Gastroesophageal sphincter (tissue), 3 donors: ENCODE measurements around the gene CLDN11.

ENCODE experiments used
- EP300 ChIP-seq: sonication (generic); formaldehyde crosslinking; IDR thresholded peaks from one replicate; pipeline ENCODE4 v1.6.1; 2017; ENCODE audit warnings: antibody characterized with exemption, mild to moderate bottlenecking
- POLR2A ChIP-seq, 2 donors: fragments of 450-650 bp; IDR thresholded peaks; one replicate each; pipeline ENCODE4 v1.6.1; 2017; ENCODE audit warnings: antibody characterized with exemption in 2 of 2, mild to moderate bottlenecking in 2 of 2, moderate library complexity in 1 of 2
- TF ChIP-seq, protein P1 (sequence below), 4 experiments: fragments of 200-600 bp in 2 of 4; fragments of 450-650 bp in 2 of 4; sonication (generic) in 1 of 4; IDR thresholded peaks; one replicate each; pipeline ENCODE4 v1.5.1; 2017 to 2019; ENCODE audit warnings: antibody characterized with exemption in 4 of 4, mild to moderate bottlenecking in 2 of 4, moderate library complexity in 2 of 4

DNA sequence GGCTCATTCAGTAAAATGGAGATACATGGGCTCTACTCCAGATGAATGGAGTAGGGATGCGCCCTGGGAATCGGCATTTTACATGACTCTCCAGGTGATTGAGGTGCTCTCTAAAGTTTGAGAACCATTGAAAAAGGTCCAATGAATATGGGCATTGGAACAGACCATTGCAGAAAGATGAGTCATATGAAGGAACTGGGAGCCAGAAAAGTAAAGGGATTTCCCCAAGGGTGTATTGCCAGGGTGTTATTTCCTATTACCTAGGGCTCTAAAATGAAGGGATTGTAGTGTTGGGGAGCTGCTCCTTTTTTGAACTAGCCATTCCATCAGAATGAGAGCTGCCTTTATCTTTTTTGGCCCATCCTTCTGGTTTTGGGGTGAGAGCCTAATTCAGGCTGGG, 21.7 kb downstream of the CLDN11 start:
- TF ChIP-seq, protein P1, sequence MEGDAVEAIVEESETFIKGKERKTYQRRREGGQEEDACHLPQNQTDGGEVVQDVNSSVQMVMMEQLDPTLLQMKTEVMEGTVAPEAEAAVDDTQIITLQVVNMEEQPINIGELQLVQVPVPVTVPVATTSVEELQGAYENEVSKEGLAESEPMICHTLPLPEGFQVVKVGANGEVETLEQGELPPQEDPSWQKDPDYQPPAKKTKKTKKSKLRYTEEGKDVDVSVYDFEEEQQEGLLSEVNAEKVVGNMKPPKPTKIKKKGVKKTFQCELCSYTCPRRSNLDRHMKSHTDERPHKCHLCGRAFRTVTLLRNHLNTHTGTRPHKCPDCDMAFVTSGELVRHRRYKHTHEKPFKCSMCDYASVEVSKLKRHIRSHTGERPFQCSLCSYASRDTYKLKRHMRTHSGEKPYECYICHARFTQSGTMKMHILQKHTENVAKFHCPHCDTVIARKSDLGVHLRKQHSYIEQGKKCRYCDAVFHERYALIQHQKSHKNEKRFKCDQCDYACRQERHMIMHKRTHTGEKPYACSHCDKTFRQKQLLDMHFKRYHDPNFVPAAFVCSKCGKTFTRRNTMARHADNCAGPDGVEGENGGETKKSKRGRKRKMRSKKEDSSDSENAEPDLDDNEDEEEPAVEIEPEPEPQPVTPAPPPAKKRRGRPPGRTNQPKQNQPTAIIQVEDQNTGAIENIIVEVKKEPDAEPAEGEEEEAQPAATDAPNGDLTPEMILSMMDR (IDR thresholded peaks at IDR 0.05) = no peak
- TF ChIP-seq EP300 (no peak), POLR2A (IDR thresholded peaks at IDR 0.05) (no peak)
